Hepatocyte (in vitro differentiated cells): ENCODE measurements around the gene RUFY4. TPM values are rescaled to one million over a fixed set of nuclear protein-coding genes. Genes with fewer than 3 reads are reported as not detected.

ENCODE experiments used
- DNase-seq: peaks from one replicate; pipeline ENCODE4 v3.0.0-alpha.2; 2016; ENCODE audit warnings: low spot score
- H2AFZ ChIP-seq: fragments of 200-600 bp; sonication (generic); 2 replicates; pipeline ENCODE4 v1.6.0; 2016; ENCODE audit warnings: antibody characterized with exemption, mild to moderate bottlenecking
- H3K27ac ChIP-seq: fragments of 200-600 bp; sonication (generic); 2 replicates; pipeline ENCODE4 v1.5.1; 2016; ENCODE audit warnings: mild to moderate bottlenecking
- H3K27me3 ChIP-seq: fragments of 200-600 bp; sonication (generic); 2 replicates; pipeline ENCODE4 v1.6.1; 2016
- H3K36me3 ChIP-seq: fragments of 200-600 bp; sonication (generic); replicated peaks from 2 replicates; pipeline ENCODE4 v1.5.1; 2016; ENCODE audit warnings: low read depth; ENCODE audit not compliant: insufficient read depth
- H3K4me1 ChIP-seq: fragments of 200-600 bp; sonication (generic); 2 replicates; pipeline ENCODE4 v1.5.1; 2016; ENCODE audit warnings: mild to moderate bottlenecking, moderate library complexity; ENCODE audit not compliant: insufficient read depth
- H3K4me2 ChIP-seq: fragments of 200-600 bp; sonication (generic); 2 replicates; pipeline ENCODE4 v1.6.0; 2016
- H3K4me3 ChIP-seq: fragments of 200-600 bp; sonication (generic); 2 replicates; pipeline ENCODE4 v1.5.1; 2016; ENCODE audit warnings: mild to moderate bottlenecking
- H3K79me2 ChIP-seq: fragments of 200-600 bp; sonication (generic); 2 replicates; pipeline ENCODE4 v1.6.0; 2017; ENCODE audit warnings: mild to moderate bottlenecking
- H3K9me2 ChIP-seq: fragments of 200-600 bp; sonication (generic); replicated peaks from 2 replicates; pipeline ENCODE4 v1.6.0; 2017; ENCODE audit warnings: mild to moderate bottlenecking; ENCODE audit not compliant: insufficient read depth
- H3K9me3 ChIP-seq: fragments of 200-600 bp; sonication (generic); 2 replicates; pipeline ENCODE4 v1.5.1; 2016; ENCODE audit warnings: low read depth, mild to moderate bottlenecking
- H4K20me1 ChIP-seq: fragments of 200-600 bp; sonication (generic); 2 replicates; pipeline ENCODE4 v1.6.0; 2016; ENCODE audit warnings: mild to moderate bottlenecking; ENCODE audit not compliant: insufficient read depth, poor library complexity, severe bottlenecking
- CTCF ChIP-seq: fragments of 200-600 bp; sonication (generic); IDR thresholded peaks from 2 replicates; pipeline ENCODE4 v1.5.1; 2016; ENCODE audit warnings: antibody characterized with exemption, mild to moderate bottlenecking; ENCODE audit not compliant: poor library complexity
- EZH2 ChIP-seq: fragments of 200-600 bp; sonication (generic); IDR thresholded peaks from 2 replicates; pipeline ENCODE4 v1.6.1; 2016; ENCODE audit warnings: antibody characterized with exemption, mild to moderate bottlenecking, borderline replicate concordance
- EZH2phosphoT487 ChIP-seq: fragments of 200-600 bp; sonication (generic); IDR thresholded peaks from one replicate; pipeline ENCODE4 v1.6.1; 2018; ENCODE audit warnings: antibody characterized with exemption, mild to moderate bottlenecking, low read depth, moderate library complexity; ENCODE audit not compliant: unreplicated experiment, severe bottlenecking
- WGBS: methylation state at CpG from one replicate; pipeline ENCODE4 v1.1.6; 2016; ENCODE audit warnings: low lambda C conversion rate; ENCODE audit errors: missing lambda C conversion rate; 5-methylcytosine and 5-hydroxymethylcytosine counted together
- polyA plus RNA-seq: library from polyadenylated mRNA; unstranded; fragments of >200 nt; fragmentation: Nextera tagmentation; extraction: Ambion mirVana; gene quantifications from 2 replicates; pipeline ENCODE4 v1.2.1, GENCODE V29; 2016
- total RNA-seq: library from RNA; depleted of rRNA; stranded (reverse); fragments of >200 nt; gene quantifications from 2 replicates; pipeline ENCODE4 v1.2.3, GENCODE V29; 2014

Gene RUFY4
- total and polyA plus RNA-seq, 2 experiments from 2014 or later = 0.10 to 1.5 TPM

GRCh38 chr2:218089259-218089658 lies 20.2 kb downstream of the RUFY4 start:
- no peak overlapping the region for H3K4me3 ChIP-seq
- H3K4me2 ChIP-seq = no peak overlapping the region
- no peaks in the 10 kb centered on the region for H3K9me3 ChIP-seq
- H3K27me3 ChIP-seq = no peaks in the 10 kb centered on the region
- no peaks in the 10 kb centered on the region for H4K20me1 ChIP-seq
- H3K9me2 ChIP-seq = no peaks in the 10 kb centered on the region
- H3K4me1 ChIP-seq = no peaks in the 10 kb centered on the region
- H3K36me3 ChIP-seq = no peaks in the 10 kb centered on the region
- DNase-seq = no peak
- H3K27ac ChIP-seq = no peak overlapping the region
- no peak overlapping the region for H2AFZ ChIP-seq
- 73% methylated on average over 8 of the region's 8 CpGs for WGBS
- no peak for TF ChIP-seq CTCF
- TF ChIP-seq EZH2phosphoT487 = no peak
- TF ChIP-seq EZH2 = no peak
- H3K79me2 ChIP-seq = no peaks in the 10 kb centered on the region

- TF ChIP-seq CTCF = no peak
- no peak for TF ChIP-seq EZH2
- no peak for TF ChIP-seq EZH2phosphoT487
- no peaks in the 10 kb centered on the region for H3K79me2 ChIP-seq
- no peak overlapping the region for H3K4me3 ChIP-seq
- H3K4me2 ChIP-seq = no peak overlapping the region
- H3K27me3 ChIP-seq = no peaks in the 10 kb centered on the region
- no peak overlapping the region for H2AFZ ChIP-seq
- H3K9me2 ChIP-seq = no peaks in the 10 kb centered on the region
- DNase-seq = no peak
- WGBS = 75% methylated on average over 3 of the region's 3 CpGs
- H3K9me3 ChIP-seq = no peaks in the 10 kb centered on the region
- H3K27ac ChIP-seq = no peak overlapping the region
- H3K36me3 ChIP-seq = no peaks in the 10 kb centered on the region
- no peaks in the 10 kb centered on the region for H3K4me1 ChIP-seq
- H4K20me1 ChIP-seq = no peaks in the 10 kb centered on the region
Observed at GRCh38 chr2:218091746-218092145, 22.7 kb downstream of the RUFY4 start.

GRCh38 chr2:218093879-218094278 lies 24.8 kb downstream of the RUFY4 start:
- no peaks in the 10 kb centered on the region for H3K9me2 ChIP-seq
- H2AFZ ChIP-seq = no peak overlapping the region
- no peak overlapping the region for H3K4me2 ChIP-seq
- TF ChIP-seq CTCF (no peak), EZH2 (no peak), EZH2phosphoT487 (no peak)
- H4K20me1 ChIP-seq = no peaks in the 10 kb centered on the region
- H3K36me3 ChIP-seq = no peaks in the 10 kb centered on the region
- H3K9me3 ChIP-seq = no peaks in the 10 kb centered on the region
- H3K4me1 ChIP-seq = no peaks in the 10 kb centered on the region
- no peaks in the 10 kb centered on the region for H3K27me3 ChIP-seq
- no peaks in the 10 kb centered on the region for H3K79me2 ChIP-seq
- no peak overlapping the region for H3K4me3 ChIP-seq
- DNase-seq = no peak
- H3K27ac ChIP-seq = no peak overlapping the region
- 89% methylated on average over 3 of the region's 3 CpGs for WGBS

- TF ChIP-seq EZH2 (no peak), CTCF (no peak), EZH2phosphoT487 (no peak)
- DNase-seq = no peak
- no peak overlapping the region for H2AFZ ChIP-seq
- no peak overlapping the region for H3K27ac ChIP-seq
- H4K20me1 ChIP-seq = no peaks in the 10 kb centered on the region
- no peaks in the 10 kb centered on the region for H3K27me3 ChIP-seq
- no peaks in the 10 kb centered on the region for H3K9me2 ChIP-seq
- no peaks in the 10 kb centered on the region for H3K4me1 ChIP-seq
- no peak overlapping the region for H3K4me2 ChIP-seq
- H3K79me2 ChIP-seq = no peaks in the 10 kb centered on the region
- no peaks in the 10 kb centered on the region for H3K9me3 ChIP-seq
- 46% methylated on average over 8 of the region's 8 CpGs for WGBS
- no peak overlapping the region for H3K4me3 ChIP-seq
- no peaks in the 10 kb centered on the region for H3K36me3 ChIP-seq
Observed at GRCh38 chr2:218095853-218096252, 26.8 kb downstream of the RUFY4 start.
